ENCODE data around the gene OR4F16. TPM values are rescaled to one million over a fixed set of nuclear protein-coding genes. Genes with fewer than 3 reads are reported as not detected.
"Not testable (repeated sequence)": the region's sequence is repeated elsewhere in the genome, so short reads cannot be mapped to it uniquely, and the experiment has no call there.

OR4F16 gene
- total RNA-seq, result not detected

GRCh38 chr1:686554-686953 is at the start of gene OR4F16:
OR4F16 (minus strand) TSS chr1:686654; CDS start chr1:686654, 0 bp downstream.
- H3K4me1 ChIP-seq (ENCODE audit: control insufficient read depth in 1 of 2, low read depth in 2 of 2); H3K27me3 ChIP-seq (replicated peaks; ENCODE audit: insufficient read depth); ATAC-seq (ENCODE audit: insufficient number of reproducible peaks, low FRiP score, low read depth); H3K27ac ChIP-seq; H3K9me3 ChIP-seq; DNase-seq (ENCODE audit: low spot score); H3K4me3 ChIP-seq; H3K36me3 ChIP-seq: not testable (repeated sequence)

GRCh38 chr1:733649-734048 is 47.2 kb upstream of the OR4F16 start:
- DNase-seq (ENCODE audit: low spot score); ATAC-seq (ENCODE audit: insufficient number of reproducible peaks, low FRiP score, low read depth); H3K27ac ChIP-seq; H3K4me3 ChIP-seq; H3K36me3 ChIP-seq; H3K4me1 ChIP-seq (ENCODE audit: control insufficient read depth in 1 of 2, low read depth in 2 of 2); H3K9me3 ChIP-seq; H3K27me3 ChIP-seq (replicated peaks; ENCODE audit: insufficient read depth): not testable (repeated sequence)

- not testable (repeated sequence) for H3K27ac ChIP-seq; H3K4me3 ChIP-seq; DNase-seq (ENCODE audit: low spot score); ATAC-seq (ENCODE audit: insufficient number of reproducible peaks, low FRiP score, low read depth); H3K9me3 ChIP-seq; H3K4me1 ChIP-seq (ENCODE audit: control insufficient read depth in 1 of 2, low read depth in 2 of 2); H3K36me3 ChIP-seq; H3K27me3 ChIP-seq (replicated peaks; ENCODE audit: insufficient read depth)
Measured at GRCh38 chr1:727040-727439, 40.6 kb upstream of the OR4F16 start.

Other genes starting within 250 kb of the OR4F16 start
- not detected for gene OR4F29, start 235.0 kb downstream of the OR4F16 start, total RNA-seq
- 10 to 100 TPM; 10.2 to 18.8 TPM for gene SAMD11, start 237.3 kb upstream of the OR4F16 start, total RNA-seq